GM21381 (cell line): ENCODE measurements around the gene TRIM72.
"Not testable (repeated sequence)": the region's sequence is repeated elsewhere in the genome, so short reads cannot be mapped to it uniquely, and the experiment has no call there.

ENCODE experiments used
- ATAC-seq: cut with Tn5 transposase; IDR thresholded peaks from one replicate; pipeline ENCODE4 v1.9.1; 2021; ENCODE audit warnings: mild to moderate bottlenecking, moderate library complexity; ENCODE audit not compliant: unreplicated experiment

The TRIM72 gene

GRCh38 chr16:31190061-31190460 lies 23.9 kb upstream of the TRIM72 start:
- ATAC-seq: no peak

DNA sequence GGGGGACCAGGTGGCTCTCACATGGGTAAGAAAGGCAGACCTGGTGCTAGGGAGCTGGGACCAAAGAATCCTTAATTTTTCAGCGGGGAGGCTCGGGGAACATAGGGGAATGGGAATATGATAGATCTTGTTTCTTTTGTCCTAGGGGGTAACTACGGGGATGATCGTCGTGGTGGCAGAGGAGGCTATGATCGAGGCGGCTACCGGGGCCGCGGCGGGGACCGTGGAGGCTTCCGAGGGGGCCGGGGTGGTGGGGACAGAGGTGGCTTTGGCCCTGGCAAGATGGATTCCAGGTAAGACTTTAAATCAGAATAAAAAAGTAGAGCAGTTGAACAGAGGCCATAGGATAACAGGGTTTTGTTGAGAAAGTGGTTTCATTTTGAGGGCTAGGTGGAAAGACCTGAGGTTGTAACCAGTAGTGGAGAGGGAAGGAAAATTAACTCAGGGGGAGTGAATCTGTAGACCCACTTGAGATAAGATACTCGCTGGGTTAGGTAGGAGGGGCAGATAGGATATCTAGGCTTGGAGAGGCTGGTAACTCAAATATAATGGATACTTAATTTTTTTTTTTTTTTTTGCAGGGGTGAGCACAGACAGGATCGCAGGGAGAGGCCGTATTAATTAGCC lies 23.0 kb upstream of the TRIM72 start:
- no peak for ATAC-seq

DNA sequence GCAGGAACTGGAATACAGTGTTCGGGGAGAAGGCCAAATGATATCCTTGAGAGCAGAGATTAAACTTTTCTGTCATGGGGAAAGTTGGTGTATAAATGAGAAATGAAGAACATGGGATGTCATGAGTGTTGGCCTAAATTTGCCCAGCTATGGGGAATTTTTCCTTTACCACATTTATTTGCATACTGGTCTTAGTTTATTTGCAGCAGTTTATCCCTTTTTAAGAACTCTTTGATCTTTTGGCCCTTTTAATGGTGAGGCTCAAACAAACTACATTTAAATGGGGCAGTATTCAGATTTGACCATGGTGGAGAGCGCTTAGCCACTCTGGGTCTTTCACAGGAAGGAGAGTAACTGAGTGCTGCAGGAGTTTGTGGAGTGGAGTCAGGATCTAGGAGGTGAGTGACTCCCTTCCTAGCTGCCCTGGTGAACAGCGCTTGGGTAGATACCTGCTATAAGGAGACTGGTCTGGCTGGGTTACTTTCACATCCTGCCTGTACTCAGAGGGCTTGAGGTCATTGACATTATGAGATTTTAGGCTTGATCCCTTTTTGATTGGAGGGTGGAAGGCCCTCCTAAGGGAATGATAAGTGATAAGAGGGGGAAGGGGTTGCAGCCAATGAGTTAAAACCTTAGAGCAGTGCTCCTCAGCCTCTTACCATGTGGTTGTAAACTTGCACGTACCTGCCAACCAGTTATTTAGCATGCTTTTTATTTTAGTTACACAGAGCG lies 22.1 kb upstream of the TRIM72 start:
- ATAC-seq: no peak

DNA sequence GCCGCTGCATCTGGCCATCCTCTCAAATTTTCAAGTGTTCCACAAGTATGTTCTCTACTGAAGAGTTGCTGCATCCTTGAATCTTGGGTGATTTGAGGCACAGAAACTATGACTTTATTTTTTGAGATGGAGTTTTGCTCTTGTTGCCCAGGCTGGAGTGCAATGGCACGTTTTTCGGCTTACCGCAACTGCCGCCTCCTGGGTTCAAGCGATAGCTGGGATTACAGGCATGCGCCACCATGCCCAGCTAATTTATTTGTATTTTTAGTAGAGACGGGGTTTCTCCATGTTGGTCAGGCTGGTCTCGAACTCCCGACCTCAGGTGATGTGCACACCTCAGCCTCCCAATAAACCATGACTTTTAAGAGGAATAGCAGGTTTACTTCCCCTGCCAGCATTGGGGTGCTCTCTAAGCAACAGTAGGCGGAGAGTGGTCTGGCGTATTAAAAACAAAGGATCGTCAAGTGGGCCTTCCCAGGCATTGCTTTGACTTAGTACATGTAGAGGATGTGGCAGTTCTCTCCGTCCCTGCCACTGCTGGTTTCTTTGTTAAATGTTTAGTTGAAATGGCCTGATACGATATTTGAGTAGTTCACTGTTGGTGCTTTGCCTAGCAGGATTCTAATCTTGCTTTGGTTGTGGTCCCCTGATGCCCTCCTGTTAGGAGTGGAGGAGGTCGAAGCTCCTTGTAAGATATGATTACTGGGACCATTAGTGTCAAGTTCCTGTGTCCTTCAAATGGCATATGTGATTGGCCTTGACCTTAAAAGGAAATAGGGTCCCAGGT lies 20.9 kb upstream of the TRIM72 start:
- ATAC-seq: no peak

DNA sequence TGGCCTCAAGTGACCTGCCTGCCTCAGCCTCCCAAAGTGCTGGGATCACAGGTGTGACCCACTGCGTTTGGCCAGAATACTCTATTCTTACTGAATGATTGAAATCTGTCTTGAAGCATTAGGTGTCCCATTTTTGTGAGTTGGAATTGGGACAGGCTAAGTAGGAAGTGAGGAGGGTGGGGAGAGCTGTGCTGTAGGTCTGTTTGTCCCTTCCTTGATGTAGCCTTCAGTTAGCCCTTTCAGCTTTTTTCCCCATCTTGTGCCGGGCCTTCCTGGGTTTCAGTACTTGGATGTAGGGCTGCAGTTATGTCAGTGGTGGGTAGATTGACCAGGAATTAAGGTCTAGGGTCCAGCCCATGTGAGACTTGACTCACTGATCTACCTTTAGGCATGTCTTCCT lies 20.0 kb upstream of the TRIM72 start:
- no peak for ATAC-seq

GRCh38 chr16:31194898-31195297 lies 19.0 kb upstream of the TRIM72 start:
- no peak for ATAC-seq

DNA sequence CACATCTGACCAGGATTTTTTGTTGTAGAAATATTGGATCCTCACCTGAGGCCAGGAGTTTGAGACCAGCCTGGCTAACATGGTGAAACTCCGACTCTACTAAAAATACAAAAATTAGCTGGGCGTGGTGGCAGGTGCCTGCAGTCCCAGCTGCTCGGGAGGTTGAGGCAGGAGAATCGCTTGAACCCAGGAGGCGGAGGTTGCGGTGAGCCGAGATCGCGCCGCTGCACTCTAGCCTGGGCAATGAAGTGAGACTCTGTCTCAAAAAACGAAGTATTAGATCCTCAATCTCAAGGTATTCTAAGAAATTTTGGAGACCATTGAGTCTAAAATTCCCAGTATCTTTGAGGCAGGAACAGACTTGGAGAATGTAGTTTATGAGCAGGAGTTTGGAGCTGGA lies 18.1 kb upstream of the TRIM72 start:
- not testable (repeated sequence) for ATAC-seq

- no peak for ATAC-seq
These were observed 17.4 kb upstream of the TRIM72 start for GRCh38 chr16:31196324-31197088.

DNA sequence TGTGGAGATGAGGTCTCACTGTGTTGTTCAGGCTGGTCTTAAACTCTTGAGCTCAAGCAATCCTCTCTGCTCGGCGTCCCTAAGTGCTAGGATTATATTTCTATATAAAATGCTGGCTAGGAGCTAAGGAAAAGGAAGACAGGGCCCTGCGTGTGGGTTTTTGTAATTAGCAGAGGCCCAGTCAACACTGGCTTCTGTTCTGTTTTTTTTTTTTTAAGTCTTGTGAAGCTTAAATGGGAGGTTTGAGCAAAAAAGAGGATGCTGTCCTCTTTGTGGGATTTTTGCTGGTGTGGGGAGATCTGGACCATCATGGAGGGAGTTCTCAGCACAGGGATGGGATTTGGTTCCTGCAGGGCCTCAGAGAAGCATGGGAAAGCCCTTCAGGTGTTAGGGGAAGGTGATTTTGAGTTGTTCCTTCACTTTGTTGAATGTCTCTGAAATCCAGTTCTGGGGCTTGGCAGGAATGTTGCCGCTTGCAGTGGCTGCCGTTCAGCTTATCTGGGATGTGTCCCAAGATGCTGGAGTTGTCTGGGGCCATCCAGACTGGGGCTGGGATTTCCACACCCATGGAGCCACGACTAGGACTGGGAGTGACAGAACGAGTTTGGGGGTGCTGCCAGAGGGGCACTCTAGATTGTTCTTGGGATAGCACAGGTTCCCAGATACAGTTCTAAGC lies 15.6 kb upstream of the TRIM72 start:
- no peak for ATAC-seq

GRCh38 chr16:31199430-31200041 lies 14.4 kb upstream of the TRIM72 start:
- ATAC-seq: no peak

DNA sequence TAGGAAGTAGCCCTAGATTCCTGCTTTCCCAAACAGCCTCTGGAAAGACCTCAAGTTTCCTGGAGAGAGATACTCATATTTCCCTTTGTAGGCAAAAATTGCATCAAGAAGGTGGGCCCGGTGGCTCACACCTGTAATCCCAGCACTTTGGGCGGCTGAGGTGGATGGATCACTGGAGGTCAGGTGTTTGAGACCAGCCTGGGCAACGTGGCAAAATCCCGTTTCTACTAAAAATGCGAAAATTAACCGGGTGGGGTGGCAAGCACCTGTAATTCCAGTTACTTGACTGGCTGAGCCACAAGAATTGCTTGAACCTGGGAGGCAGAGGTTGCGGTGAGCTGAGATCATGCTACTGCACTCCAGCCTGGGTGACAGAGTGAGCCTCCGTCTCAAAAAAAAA lies 13.8 kb upstream of the TRIM72 start:
- not testable (repeated sequence) for ATAC-seq

GRCh38 chr16:31200821-31201568 lies 12.9 kb upstream of the TRIM72 start:
- ATAC-seq: no peak

GRCh38 chr16:31201582-31202413 lies 12.1 kb upstream of the TRIM72 start:
- ATAC-seq: peak; percentile 48

GRCh38 chr16:31202414-31203375 lies 11.2 kb upstream of the TRIM72 start, which contains the start of gene PYCARD:
Gene PYCARD (minus strand): TSS chr16:31202760. CDS start chr16:31202690, 70 bp downstream.
- ATAC-seq: peak; percentile 41

GRCh38 chr16:31204871-31205666 lies 8.8 kb upstream of the TRIM72 start:
- no peak for ATAC-seq

GRCh38 chr16:31206776-31207175 lies 7.1 kb upstream of the TRIM72 start:
- ATAC-seq: no peak
